Measurements from ENCODE around the gene SLC5A7.

DNA sequence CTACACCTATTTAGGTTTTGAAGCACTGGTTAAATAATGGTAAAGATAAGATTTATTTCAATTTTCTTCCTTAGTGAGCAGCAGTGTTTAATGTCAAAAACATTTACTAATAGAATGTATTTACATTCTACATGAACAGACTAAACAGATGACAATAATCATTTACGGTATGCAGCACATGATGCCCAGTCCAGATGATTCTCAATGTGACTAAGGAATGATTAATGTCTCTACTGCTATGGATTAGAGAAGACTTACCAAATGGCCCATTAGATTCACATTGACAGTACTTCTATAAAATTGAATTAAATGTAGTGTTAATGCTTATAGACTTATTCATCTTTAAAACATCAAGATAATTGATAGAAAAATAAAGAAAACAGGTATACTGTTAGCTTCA is 22.1 kb upstream of the SLC5A7 start:
- TF ChIP-seq POLR2A (IDR thresholded peaks at IDR 0.05) = no peak
- TF ChIP-seq, protein P1, sequence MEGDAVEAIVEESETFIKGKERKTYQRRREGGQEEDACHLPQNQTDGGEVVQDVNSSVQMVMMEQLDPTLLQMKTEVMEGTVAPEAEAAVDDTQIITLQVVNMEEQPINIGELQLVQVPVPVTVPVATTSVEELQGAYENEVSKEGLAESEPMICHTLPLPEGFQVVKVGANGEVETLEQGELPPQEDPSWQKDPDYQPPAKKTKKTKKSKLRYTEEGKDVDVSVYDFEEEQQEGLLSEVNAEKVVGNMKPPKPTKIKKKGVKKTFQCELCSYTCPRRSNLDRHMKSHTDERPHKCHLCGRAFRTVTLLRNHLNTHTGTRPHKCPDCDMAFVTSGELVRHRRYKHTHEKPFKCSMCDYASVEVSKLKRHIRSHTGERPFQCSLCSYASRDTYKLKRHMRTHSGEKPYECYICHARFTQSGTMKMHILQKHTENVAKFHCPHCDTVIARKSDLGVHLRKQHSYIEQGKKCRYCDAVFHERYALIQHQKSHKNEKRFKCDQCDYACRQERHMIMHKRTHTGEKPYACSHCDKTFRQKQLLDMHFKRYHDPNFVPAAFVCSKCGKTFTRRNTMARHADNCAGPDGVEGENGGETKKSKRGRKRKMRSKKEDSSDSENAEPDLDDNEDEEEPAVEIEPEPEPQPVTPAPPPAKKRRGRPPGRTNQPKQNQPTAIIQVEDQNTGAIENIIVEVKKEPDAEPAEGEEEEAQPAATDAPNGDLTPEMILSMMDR (IDR thresholded peaks at IDR 0.05) = no peak

Measured in lower leg skin (tissue), 3 donors.